Endothelial cell of hepatic sinusoid (primary cell): ENCODE measurements around the gene PLCB1.

Experiments used
- in situ Hi-C: cut with HindIII; loops from 2 replicates; pipeline ENCODE4 v1.10.0; 2017; ENCODE audit warnings: low sequenced_read_pairs

Gene PLCB1

GRCh38 chr20:8128291-8129060, 3.6 kb upstream of the PLCB1 start:
- in situ Hi-C loops, result loop anchor here (25.0 kb wide), 1 partner anchor 259 kb away; no protein-coding TSS in a partner anchor

GRCh38 chr20:8129211-8129976, 2.7 kb upstream of the PLCB1 start:
- in situ Hi-C loops, result loop anchor here (25.0 kb wide), 1 partner anchor 258 kb away; no protein-coding TSS in a partner anchor

GRCh38 chr20:8130840-8131526, 1.1 kb upstream of the PLCB1 start:
- in situ Hi-C loops, result loop anchor here (5.0 to 25.0 kb wide), 2 partner anchors 256 to 586 kb away; no protein-coding TSS in a partner anchor

- in situ Hi-C loops, result loop anchor here (5.0 to 25.0 kb wide), 2 partner anchors 255 to 585 kb away; no protein-coding TSS in a partner anchor
Measured at GRCh38 chr20:8132484-8133309, 631 bp downstream of the PLCB1 start.

GRCh38 chr20:8133310-8133768, 1.3 kb downstream of the PLCB1 start:
- in situ Hi-C loops, result loop anchor here (5.0 to 25.0 kb wide), 2 partner anchors 254 to 584 kb away; no protein-coding TSS in a partner anchor

GRCh38 chr20:8133851-8134451, 1.9 kb downstream of the PLCB1 start:
- in situ Hi-C loops, result loop anchor here (5.0 to 25.0 kb wide), 2 partner anchors 253 to 583 kb away; no protein-coding TSS in a partner anchor

GRCh38 chr20:8139899-8140298, 7.8 kb downstream of the PLCB1 start:
- in situ Hi-C loops, result loop anchor here (25.0 kb wide), 1 partner anchor 247 kb away; no protein-coding TSS in a partner anchor

GRCh38 chr20:8143474-8143873, 11.4 kb downstream of the PLCB1 start:
- in situ Hi-C loops, result loop anchor here (25.0 kb wide), 1 partner anchor 244 kb away; no protein-coding TSS in a partner anchor

- in situ Hi-C loops, result loop anchor here (25.0 kb wide), 1 partner anchor 243 kb away; no protein-coding TSS in a partner anchor
Measured at GRCh38 chr20:8144282-8145245, 12.5 kb downstream of the PLCB1 start.

GRCh38 chr20:8145246-8146168, 13.4 kb downstream of the PLCB1 start:
- in situ Hi-C loops, result loop anchor here (25.0 kb wide), 1 partner anchor 242 kb away; no protein-coding TSS in a partner anchor

- in situ Hi-C loops, result loop anchor here (25.0 kb wide), 1 partner anchor 240 kb away; no protein-coding TSS in a partner anchor
Measured at GRCh38 chr20:8147476-8147875, 15.4 kb downstream of the PLCB1 start.

- in situ Hi-C loops, result loop anchor here (25.0 kb wide), 1 partner anchor 239 kb away; no protein-coding TSS in a partner anchor
Measured at GRCh38 chr20:8148501-8148900, 16.4 kb downstream of the PLCB1 start.

GRCh38 chr20:8150591-8150990, 18.5 kb downstream of the PLCB1 start:
- in situ Hi-C loops, result loop anchor here (5.0 kb wide), 1 partner anchor 62 kb away; no protein-coding TSS in a partner anchor

- in situ Hi-C loops, result loop anchor here (5.0 kb wide), 1 partner anchor 61 kb away; no protein-coding TSS in a partner anchor
Measured at GRCh38 chr20:8151372-8151771, 19.3 kb downstream of the PLCB1 start.

GRCh38 chr20:8152183-8152582, 20.1 kb downstream of the PLCB1 start:
- in situ Hi-C loops, result loop anchor here (5.0 kb wide), 1 partner anchor 60 kb away; no protein-coding TSS in a partner anchor

- in situ Hi-C loops, result loop anchor here (5.0 kb wide), 1 partner anchor 59 kb away; no protein-coding TSS in a partner anchor
Measured at GRCh38 chr20:8152847-8153246, 20.8 kb downstream of the PLCB1 start.
